Stimulated activated CD8-positive, alpha-beta memory T cell treated with anti-CD3 and anti-CD28 coated beads, Interleukin-2, amount 100 ng/mL, for 48 hours (primary cell): ENCODE data around the gene DLG5.

Experiments
- DNase-seq, 2 donors: peaks; one replicate each; pipeline ENCODE4 v3.0.0-alpha.2; 2020; ENCODE audit warnings: low read depth in 2 of 2

DLG5 gene

GRCh38 chr10:77820349-77820748, 106.2 kb downstream of the DLG5 start:
- DNase-seq = no peak

- no peak for DNase-seq
Observed at GRCh38 chr10:77819210-77820112, 107.1 kb downstream of the DLG5 start.

GRCh38 chr10:77818378-77818777, 108.2 kb downstream of the DLG5 start:
- DNase-seq = no peak

- no peak for DNase-seq
Observed at GRCh38 chr10:77817541-77817940, 109.0 kb downstream of the DLG5 start.

GRCh38 chr10:77816311-77816710, 110.2 kb downstream of the DLG5 start:
- no peak for DNase-seq

GRCh38 chr10:77812741-77813140, 113.8 kb downstream of the DLG5 start:
- DNase-seq = no peak

- no peak for DNase-seq
Observed at GRCh38 chr10:77811831-77812430, 114.6 kb downstream of the DLG5 start.

- DNase-seq = no peak
Observed at GRCh38 chr10:77810446-77811335, 115.9 kb downstream of the DLG5 start.

GRCh38 chr10:77809336-77809735, 117.2 kb downstream of the DLG5 start:
- DNase-seq = no peak

- DNase-seq = no peak
Observed at GRCh38 chr10:77807706-77808105, 118.8 kb downstream of the DLG5 start.

- no peak for DNase-seq
Observed at GRCh38 chr10:77806511-77807157, 119.9 kb downstream of the DLG5 start.

- no peak for DNase-seq
Observed at GRCh38 chr10:77805676-77806075, 120.9 kb downstream of the DLG5 start.

GRCh38 chr10:77804371-77804770, 122.2 kb downstream of the DLG5 start:
- no peak for DNase-seq

- DNase-seq = peak; percentile 46
Observed at GRCh38 chr10:77801474-77802161, 124.9 kb downstream of the DLG5 start.

- DNase-seq = no peak
Observed at GRCh38 chr10:77800738-77801266, 125.8 kb downstream of the DLG5 start.

GRCh38 chr10:77800320-77800719, 126.2 kb downstream of the DLG5 start:
- DNase-seq = no peak

GRCh38 chr10:77799352-77799751, 127.2 kb downstream of the DLG5 start:
- DNase-seq = no peak

GRCh38 chr10:77798940-77799339, 127.6 kb downstream of the DLG5 start:
- DNase-seq = no peak

GRCh38 chr10:77796311-77796915, 130.1 kb downstream of the DLG5 start:
- no peak for DNase-seq

- no peak for DNase-seq
Observed at GRCh38 chr10:77795426-77796055, 131.0 kb downstream of the DLG5 start.
